Gastroesophageal sphincter (tissue), 4 donors: ENCODE data around the gene BANP. TPM values are rescaled to one million over a fixed set of nuclear protein-coding genes. Genes with fewer than 3 reads are reported as not detected.
"Not testable (repeated sequence)": the region's sequence is repeated elsewhere in the genome, so short reads cannot be mapped to it uniquely, and the experiment has no call there.

Experiments
- ATAC-seq: fragments of 150-250 bp; one replicate; pipeline ENCODE4 v1.9.1; 2016; ENCODE audit warnings: mild to moderate bottlenecking, moderate library complexity
- H3K27ac ChIP-seq, 4 donors: fragments of 200-600 bp; sonication (generic) in 3 of 4; 1 replicate in 3 of 4; 2 replicates in 1 of 4; pipeline ENCODE4 v1.5.1; 2016 to 2019
- H3K27me3 ChIP-seq: fragments of 200-600 bp; sonication (generic); one replicate; pipeline ENCODE4 v1.5.1; 2019
- H3K36me3 ChIP-seq, 2 donors: fragments of 200-600 bp; sonication (generic); one replicate each; pipeline ENCODE4 v1.5.1; 2019; ENCODE audit warnings: control low read depth in 1 of 2
- H3K4me1 ChIP-seq, 3 donors: fragments of 200-600 bp; sonication (generic); 1 replicate in 2 of 3; 2 replicates in 1 of 3; pipeline ENCODE4 v1.5.1; 2016 to 2019; ENCODE audit warnings: control low read depth in 2 of 3
- H3K4me3 ChIP-seq, 2 donors: fragments of 200-600 bp; sonication (generic); one replicate each; pipeline ENCODE4 v1.5.1; 2019; ENCODE audit warnings: mild to moderate bottlenecking in 1 of 2, moderate library complexity in 1 of 2
- H3K9me3 ChIP-seq, 3 donors: fragments of 200-600 bp; sonication (generic); one replicate each; pipeline ENCODE4 v1.5.1; 2017 to 2019; ENCODE audit warnings: control low read depth in 2 of 3
- CTCF ChIP-seq, 4 experiments: fragments of 200-600 bp in 2 of 4; fragments of 450-650 bp in 2 of 4; sonication (generic) in 1 of 4; IDR thresholded peaks; one replicate each; pipeline ENCODE4 v1.5.1; 2017 to 2019; ENCODE audit warnings: antibody characterized with exemption in 4 of 4, mild to moderate bottlenecking in 2 of 4, moderate library complexity in 2 of 4
- EP300 ChIP-seq: sonication (generic); formaldehyde crosslinking; IDR thresholded peaks from one replicate; pipeline ENCODE4 v1.6.1; 2017; ENCODE audit warnings: antibody characterized with exemption, mild to moderate bottlenecking
- POLR2A ChIP-seq, 2 donors: fragments of 450-650 bp; IDR thresholded peaks; one replicate each; pipeline ENCODE4 v1.6.1; 2017; ENCODE audit warnings: antibody characterized with exemption in 2 of 2, mild to moderate bottlenecking in 2 of 2, moderate library complexity in 1 of 2
- POLR2AphosphoS5 ChIP-seq: sonication (generic); formaldehyde crosslinking; IDR thresholded peaks from one replicate; pipeline ENCODE4 v1.6.1; 2017; ENCODE audit warnings: antibody characterized with exemption
- WGBS, 2 donors: methylation state at CpG; one replicate each; pipeline ENCODE4 v1.1.5; 2018; ENCODE audit warnings: low coverage in 1 of 2; 5-methylcytosine and 5-hydroxymethylcytosine counted together
- total RNA-seq, 4 donors: library from RNA; depleted of rRNA; stranded (reverse); fragments of >200 nt; gene quantifications; one replicate each; pipeline ENCODE4 v1.1.0, GENCODE V29; 2016

Gene BANP
- total RNA-seq, 4 donors from 2014 or later, result 17.1 to 33.1 (median 24.2) TPM

- not testable (repeated sequence) for H3K9me3 ChIP-seq, H3K4me3 ChIP-seq, H3K27ac ChIP-seq, ATAC-seq, H3K4me1 ChIP-seq, H3K27me3 ChIP-seq
- H3K36me3 ChIP-seq, result peaks cover 0 to 42% of the 10 kb centered on the region in 2 donors
- 92% methylated on average over 17 of the region's 18 CpGs; no CpG with 5 or more reads in 1 of the 2 donors for WGBS, 2 donors
Observed at GRCh38 chr16:88041986-88042562, 90.8 kb downstream of the BANP start.

- H3K4me3 ChIP-seq, ATAC-seq, H3K27ac ChIP-seq, H3K27me3 ChIP-seq, H3K9me3 ChIP-seq, H3K4me1 ChIP-seq: not testable (repeated sequence)
- peaks cover 0 to 43% of the 10 kb centered on the region in 2 donors for H3K36me3 ChIP-seq
- 78 to 83% methylated on average over 4 to 6 of the region's 8 CpGs for WGBS, 2 donors
Observed at GRCh38 chr16:88043208-88043910, 92.1 kb downstream of the BANP start.

GRCh38 chr16:88044121-88044581 is 92.9 kb downstream of the BANP start:
- ATAC-seq, result not testable (repeated sequence)
- 87 to 97% methylated on average over 5 to 11 of the region's 14 CpGs for WGBS, 2 donors

GRCh38 chr16:88045361-88045760 is 94.1 kb downstream of the BANP start:
- not testable (repeated sequence) for ATAC-seq, H3K9me3 ChIP-seq, H3K4me1 ChIP-seq, H3K27me3 ChIP-seq, H3K27ac ChIP-seq, H3K4me3 ChIP-seq
- H3K36me3 ChIP-seq, result peaks cover 0 to 44% of the 10 kb centered on the region in 2 donors
- 85% methylated on average over 4 of the region's 11 CpGs; no CpG with 5 or more reads in 1 of the 2 donors for WGBS, 2 donors

More at GRCh38 chr16:88044121-88044581, 92.9 kb downstream of the BANP start:
- peaks cover 0 to 43% of the 10 kb centered on the region in 2 donors for H3K36me3 ChIP-seq
- not testable (repeated sequence) for H3K4me1 ChIP-seq, H3K9me3 ChIP-seq, H3K27me3 ChIP-seq, H3K4me3 ChIP-seq, H3K27ac ChIP-seq

GRCh38 chr16:88045820-88046303 is 94.6 kb downstream of the BANP start:
- H3K4me1 ChIP-seq, result no peaks in the 10 kb centered on the region
- TF ChIP-seq CTCF (IDR thresholded peaks at IDR 0.05), result no peak
- TF ChIP-seq POLR2A (IDR thresholded peaks at IDR 0.05), result no peak
- no peak for TF ChIP-seq POLR2AphosphoS5
- no peak for TF ChIP-seq EP300

GRCh38 chr16:88047462-88047861 is 96.2 kb downstream of the BANP start:
- TF ChIP-seq EP300, result no peak
- TF ChIP-seq POLR2AphosphoS5, result no peak
- TF ChIP-seq POLR2A (IDR thresholded peaks at IDR 0.05), result no peak
- TF ChIP-seq CTCF (IDR thresholded peaks at IDR 0.05), result no peak
- Histone ChIP-seq H3K9me3 (no peaks in the 10 kb centered on the region), H3K36me3 (peaks cover 0 to 58% of the 10 kb centered on the region in 2 donors), H3K4me3 (no peak overlapping the region), H3K4me1 (no peaks in the 10 kb centered on the region), H3K27me3 (no peaks in the 10 kb centered on the region), H3K27ac (no peak overlapping the region)
- ATAC-seq, result no peak
- 100% methylated on average over 1 to 2 of the region's 3 CpGs for WGBS, 2 donors

More at GRCh38 chr16:88045820-88046303, 94.6 kb downstream of the BANP start:
- H3K4me3 ChIP-seq, result no peak overlapping the region
- peaks cover 0 to 44% of the 10 kb centered on the region in 2 donors for H3K36me3 ChIP-seq
- 83% methylated on average over 6 of the region's 18 CpGs; no CpG with 5 or more reads in 1 of the 2 donors for WGBS, 2 donors
- H3K27me3 ChIP-seq, result no peaks in the 10 kb centered on the region
- no peaks in the 10 kb centered on the region for H3K9me3 ChIP-seq
- no peak for ATAC-seq
- no peak overlapping the region for H3K27ac ChIP-seq

- WGBS, 2 donors, result 77 to 80% methylated on average over 2 to 8 of the region's 15 CpGs
- no peaks in the 10 kb centered on the region for H3K9me3 ChIP-seq
- ATAC-seq, result no peak
- no peaks in the 10 kb centered on the region for H3K27me3 ChIP-seq
- no peak overlapping the region for H3K27ac ChIP-seq
- no peak for TF ChIP-seq CTCF (IDR thresholded peaks at IDR 0.05)
- TF ChIP-seq POLR2A (IDR thresholded peaks at IDR 0.05), result no peak
- peaks cover 0 to 64% of the 10 kb centered on the region in 2 donors for H3K36me3 ChIP-seq
- no peaks in the 10 kb centered on the region for H3K4me1 ChIP-seq
- no peak overlapping the region for H3K4me3 ChIP-seq
Observed at GRCh38 chr16:88048985-88049384, 97.8 kb downstream of the BANP start.
